Uterus (tissue), 4 donors: Measurements from ENCODE around the gene ARHGAP12. TPM values are rescaled to one million over a fixed set of nuclear protein-coding genes. Genes with fewer than 3 reads are reported as not detected.

Experiments
- DNase-seq, 2 donors: peaks; one replicate each; pipeline ENCODE4 v3.0.0-alpha.2; 2019 to 2020
- H3K27ac ChIP-seq, 2 donors: fragments of 200-600 bp; sonication (generic); 1 replicate in 1 of 2; 2 replicates in 1 of 2; pipeline ENCODE4 v1.5.1; 2016 to 2018
- H3K27me3 ChIP-seq, 2 donors: fragments of 200-600 bp; sonication (generic); one replicate each; pipeline ENCODE4 v1.5.1; 2018 to 2019; ENCODE audit warnings: control low read depth in 1 of 2
- H3K36me3 ChIP-seq, 2 donors: fragments of 200-600 bp; sonication (generic); one replicate each; pipeline ENCODE4 v1.5.1; 2019; ENCODE audit warnings: control low read depth in 1 of 2
- H3K4me1 ChIP-seq, 2 donors: fragments of 200-600 bp; sonication (generic); one replicate each; pipeline ENCODE4 v1.5.1; 2018 to 2019; ENCODE audit warnings: control low read depth in 1 of 2
- H3K4me3 ChIP-seq, 2 donors: fragments of 200-600 bp; sonication (generic); 1 replicate in 1 of 2; 2 replicates in 1 of 2; pipeline ENCODE4 v1.5.1; 2018 to 2019; ENCODE audit warnings: mild to moderate bottlenecking in 1 of 2
- H3K9me3 ChIP-seq, 2 donors: fragments of 200-600 bp; sonication (generic); one replicate each; pipeline ENCODE4 v1.5.1; 2019; ENCODE audit warnings: control low read depth in 1 of 2
- POLR2A ChIP-seq, 2 donors: fragments of 450-650 bp; IDR thresholded peaks; one replicate each; pipeline ENCODE4 v1.6.1; 2016; ENCODE audit warnings: antibody characterized with exemption in 2 of 2, mild to moderate bottlenecking in 1 of 2, moderate library complexity in 1 of 2
- intact Hi-C: fragments of 100-400 bp; cut with DNase I; formaldehyde crosslinking; loops from one replicate; pipeline ENCODE4 v1.15.1; 2023; ENCODE audit warnings: low total_unique reads
- total RNA-seq, 4 donors: library from RNA; depleted of rRNA in 3 of 4; stranded (reverse); fragments of >200 nt in 3 of 4; gene quantifications; one replicate each; pipeline versions ENCODE4 v1.1.0 to v1.2.4, GENCODE V29; 2014 to 2023
- TF ChIP-seq, protein P1 (sequence below), 4 experiments: fragments of 200-600 bp in 2 of 4; fragments of 450-650 bp in 2 of 4; sonication (generic) in 2 of 4; IDR thresholded peaks; one replicate each; pipeline ENCODE4 v1.5.1; 2016 to 2019; ENCODE audit warnings: antibody characterized with exemption in 4 of 4, mild to moderate bottlenecking in 2 of 4, moderate library complexity in 1 of 4
- donor health status: DM: yes; HTN: yes; CAD: no.

The ARHGAP12 gene
- total RNA-seq, 4 donors from 2014 or later, result 37.7 to 82.5 (median 57.3) TPM

DNA sequence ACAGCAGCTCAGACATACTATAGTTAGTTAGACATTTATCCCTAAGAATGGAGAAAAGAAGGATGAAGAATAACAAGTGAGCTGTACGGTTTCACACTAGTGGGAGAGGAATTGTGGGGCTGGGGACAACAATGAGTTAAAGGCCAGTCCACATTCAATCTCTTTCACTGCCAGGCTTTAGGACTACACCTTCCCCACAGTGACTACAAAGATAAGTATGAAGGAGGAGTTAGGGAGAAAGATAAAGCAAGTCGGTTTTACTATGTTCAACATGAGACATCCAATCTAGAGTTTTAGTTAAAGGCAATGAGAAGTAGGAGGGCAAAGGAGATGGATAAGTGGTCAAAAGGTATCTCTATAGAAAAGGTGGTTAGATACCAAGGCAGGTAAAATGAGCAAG lies 16.3 kb downstream of the ARHGAP12 start:
- DNase-seq, result no peak
- Histone ChIP-seq H3K9me3 (no peaks in the 10 kb centered on the region), H3K27me3 (no peaks in the 10 kb centered on the region), H3K4me3 (no peak overlapping the region), H3K4me1 (peaks cover 0 to 6% of the 10 kb centered on the region in 2 donors), H3K36me3 (no peaks in the 10 kb centered on the region), H3K27ac (no peak overlapping the region)
- TF ChIP-seq POLR2A (IDR thresholded peaks at IDR 0.05), result no peak
- TF ChIP-seq, protein P1, sequence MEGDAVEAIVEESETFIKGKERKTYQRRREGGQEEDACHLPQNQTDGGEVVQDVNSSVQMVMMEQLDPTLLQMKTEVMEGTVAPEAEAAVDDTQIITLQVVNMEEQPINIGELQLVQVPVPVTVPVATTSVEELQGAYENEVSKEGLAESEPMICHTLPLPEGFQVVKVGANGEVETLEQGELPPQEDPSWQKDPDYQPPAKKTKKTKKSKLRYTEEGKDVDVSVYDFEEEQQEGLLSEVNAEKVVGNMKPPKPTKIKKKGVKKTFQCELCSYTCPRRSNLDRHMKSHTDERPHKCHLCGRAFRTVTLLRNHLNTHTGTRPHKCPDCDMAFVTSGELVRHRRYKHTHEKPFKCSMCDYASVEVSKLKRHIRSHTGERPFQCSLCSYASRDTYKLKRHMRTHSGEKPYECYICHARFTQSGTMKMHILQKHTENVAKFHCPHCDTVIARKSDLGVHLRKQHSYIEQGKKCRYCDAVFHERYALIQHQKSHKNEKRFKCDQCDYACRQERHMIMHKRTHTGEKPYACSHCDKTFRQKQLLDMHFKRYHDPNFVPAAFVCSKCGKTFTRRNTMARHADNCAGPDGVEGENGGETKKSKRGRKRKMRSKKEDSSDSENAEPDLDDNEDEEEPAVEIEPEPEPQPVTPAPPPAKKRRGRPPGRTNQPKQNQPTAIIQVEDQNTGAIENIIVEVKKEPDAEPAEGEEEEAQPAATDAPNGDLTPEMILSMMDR (IDR thresholded peaks at IDR 0.05), result no peak
- intact Hi-C loops, result no loop called here

DNA sequence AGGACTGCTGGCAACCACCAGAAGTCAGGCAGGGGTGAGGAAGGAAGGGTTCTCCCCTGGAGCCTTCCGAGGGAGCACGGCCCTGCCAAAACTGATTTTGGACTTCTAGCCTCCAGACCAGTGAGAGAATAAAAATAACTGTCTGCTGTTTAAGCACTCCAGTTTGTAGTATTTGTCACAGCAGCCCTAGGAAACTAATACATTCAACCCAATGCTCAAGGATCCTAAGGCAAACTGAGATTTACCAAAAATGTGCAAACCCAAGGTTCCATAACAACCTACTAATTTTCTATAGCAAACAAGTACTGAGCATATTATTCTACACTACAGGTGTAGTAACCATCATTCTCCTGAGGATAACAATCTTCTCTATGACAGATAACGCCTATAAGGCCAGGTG lies 18.6 kb downstream of the ARHGAP12 start:
- Histone ChIP-seq H3K27ac (no peak overlapping the region), H3K36me3 (no peaks in the 10 kb centered on the region), H3K4me3 (no peak overlapping the region), H3K4me1 (peaks cover 0 to 6% of the 10 kb centered on the region in 2 donors), H3K9me3 (no peaks in the 10 kb centered on the region), H3K27me3 (no peaks in the 10 kb centered on the region)
- intact Hi-C loops, result no loop called here
- no peak for DNase-seq
- no peak for TF ChIP-seq POLR2A (IDR thresholded peaks at IDR 0.05)

DNA sequence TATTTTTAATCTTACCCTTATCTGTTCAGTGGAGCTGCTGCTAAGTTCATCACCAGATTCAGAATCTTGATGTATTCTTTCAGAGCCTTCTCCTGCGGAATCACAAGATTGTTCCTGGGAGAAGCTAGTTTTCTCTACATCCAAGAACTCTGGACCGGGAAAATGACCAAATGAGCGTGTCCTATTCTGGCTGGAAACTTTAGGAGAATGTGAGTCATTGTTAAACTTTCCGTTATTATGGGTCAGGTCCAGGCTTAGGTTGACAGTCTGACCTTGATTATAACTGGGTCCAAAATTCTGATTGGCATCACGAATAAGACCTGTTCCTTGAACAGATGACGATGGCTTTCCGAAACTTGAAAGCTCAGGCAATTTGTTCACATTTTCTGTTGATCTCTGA lies 20.5 kb downstream of the ARHGAP12 start:
- DNase-seq, result no peak
- intact Hi-C loops, result no loop called here

DNA sequence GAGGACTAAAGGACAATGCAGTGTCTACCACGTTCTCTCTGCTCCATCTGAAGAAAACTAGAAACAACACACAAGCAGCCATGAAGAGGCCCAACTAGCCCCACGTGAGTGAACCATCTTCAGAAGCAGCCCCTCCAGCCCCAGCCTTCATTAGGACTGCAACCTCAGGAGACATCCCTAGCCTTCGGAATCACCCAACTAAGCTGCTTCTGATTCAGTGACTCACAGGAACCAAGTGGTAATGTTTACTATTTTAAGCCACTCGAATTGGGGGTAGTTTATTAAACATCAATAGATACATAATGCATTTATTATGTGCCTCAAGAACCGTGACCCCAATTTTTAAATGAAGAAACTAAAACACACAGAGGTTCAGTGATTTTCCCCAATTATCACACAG lies 22.6 kb downstream of the ARHGAP12 start:
- no peak for DNase-seq
- Histone ChIP-seq H3K9me3 (peaks cover 0 to 4% of the 10 kb centered on the region in 2 donors), H3K36me3 (no peaks in the 10 kb centered on the region), H3K4me3 (no peak overlapping the region), H3K4me1 (no peaks in the 10 kb centered on the region), H3K27me3 (no peaks in the 10 kb centered on the region), H3K27ac (no peak overlapping the region)
- no peak for TF ChIP-seq POLR2A (IDR thresholded peaks at IDR 0.05)
- TF ChIP-seq, protein P1 (IDR thresholded peaks at IDR 0.05), result no peak
- intact Hi-C loops, result no loop called here

More for the DNA sequence above, 20.5 kb downstream of the ARHGAP12 start:
- no peak overlapping the region for H3K27ac ChIP-seq
- TF ChIP-seq POLR2A (IDR thresholded peaks at IDR 0.05), result no peak
- TF ChIP-seq, protein P1 (IDR thresholded peaks at IDR 0.05), result no peak
- H3K4me3 ChIP-seq, result no peak overlapping the region
- H3K9me3 ChIP-seq, result no peaks in the 10 kb centered on the region
- peaks cover 0 to 2% of the 10 kb centered on the region in 2 donors for H3K4me1 ChIP-seq
- no peaks in the 10 kb centered on the region for H3K36me3 ChIP-seq
- no peaks in the 10 kb centered on the region for H3K27me3 ChIP-seq

DNA sequence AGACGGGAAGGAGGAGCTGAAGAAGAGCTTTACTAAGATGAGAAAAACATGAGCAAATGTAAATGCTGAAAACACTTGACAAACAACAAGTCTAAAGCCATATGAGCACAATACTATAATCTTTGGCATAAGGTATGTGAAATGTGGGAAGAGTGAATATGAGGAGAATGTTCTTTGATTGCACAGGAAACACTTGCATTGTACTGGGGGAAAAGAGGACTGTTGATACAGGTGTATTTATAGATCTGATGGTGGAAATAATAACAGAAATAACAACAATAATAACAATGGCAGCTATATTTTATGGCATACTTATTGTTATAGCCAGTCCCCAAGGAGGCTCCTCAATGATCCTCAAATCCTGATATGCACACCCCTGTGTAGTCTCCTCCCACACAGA lies 23.0 kb downstream of the ARHGAP12 start:
- Histone ChIP-seq H3K27me3 (no peaks in the 10 kb centered on the region), H3K27ac (no peak overlapping the region), H3K4me3 (no peak overlapping the region), H3K9me3 (peaks cover 0 to 4% of the 10 kb centered on the region in 2 donors), H3K36me3 (no peaks in the 10 kb centered on the region), H3K4me1 (no peaks in the 10 kb centered on the region)
- no peak for DNase-seq
- intact Hi-C loops, result no loop called here
- no peak for TF ChIP-seq POLR2A (IDR thresholded peaks at IDR 0.05)
- TF ChIP-seq, protein P1 (IDR thresholded peaks at IDR 0.05), result no peak

DNA sequence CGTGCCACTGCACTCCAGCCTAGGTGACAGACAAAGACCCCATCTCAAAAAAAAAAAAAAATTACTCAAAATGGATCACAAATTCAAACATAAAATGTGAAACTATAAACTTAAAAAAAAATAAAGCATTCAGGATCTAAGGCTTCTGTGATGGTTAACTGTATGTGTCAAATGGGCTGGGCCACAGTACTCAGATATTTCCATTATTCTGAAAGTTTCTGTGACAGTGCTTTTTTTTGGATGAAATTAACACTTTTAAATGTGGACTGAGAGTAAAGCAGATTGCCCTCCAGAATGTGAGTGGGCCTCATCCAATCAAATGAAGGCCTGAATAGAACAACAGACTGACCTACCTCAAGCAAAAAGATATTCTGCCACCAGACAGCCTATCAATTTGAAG lies 26.0 kb downstream of the ARHGAP12 start:
- Histone ChIP-seq H3K4me3 (no peak overlapping the region), H3K27me3 (no peaks in the 10 kb centered on the region), H3K27ac (no peak overlapping the region), H3K9me3 (peaks cover 0 to 4% of the 10 kb centered on the region in 2 donors), H3K4me1 (no peaks in the 10 kb centered on the region), H3K36me3 (no peaks in the 10 kb centered on the region)
- TF ChIP-seq POLR2A (IDR thresholded peaks at IDR 0.05), result no peak
- TF ChIP-seq, protein P1 (IDR thresholded peaks at IDR 0.05), result no peak
- intact Hi-C loops, result no loop called here
- DNase-seq, result no peak
